ENCODE measurements around the gene ANAPC2.

DNA sequence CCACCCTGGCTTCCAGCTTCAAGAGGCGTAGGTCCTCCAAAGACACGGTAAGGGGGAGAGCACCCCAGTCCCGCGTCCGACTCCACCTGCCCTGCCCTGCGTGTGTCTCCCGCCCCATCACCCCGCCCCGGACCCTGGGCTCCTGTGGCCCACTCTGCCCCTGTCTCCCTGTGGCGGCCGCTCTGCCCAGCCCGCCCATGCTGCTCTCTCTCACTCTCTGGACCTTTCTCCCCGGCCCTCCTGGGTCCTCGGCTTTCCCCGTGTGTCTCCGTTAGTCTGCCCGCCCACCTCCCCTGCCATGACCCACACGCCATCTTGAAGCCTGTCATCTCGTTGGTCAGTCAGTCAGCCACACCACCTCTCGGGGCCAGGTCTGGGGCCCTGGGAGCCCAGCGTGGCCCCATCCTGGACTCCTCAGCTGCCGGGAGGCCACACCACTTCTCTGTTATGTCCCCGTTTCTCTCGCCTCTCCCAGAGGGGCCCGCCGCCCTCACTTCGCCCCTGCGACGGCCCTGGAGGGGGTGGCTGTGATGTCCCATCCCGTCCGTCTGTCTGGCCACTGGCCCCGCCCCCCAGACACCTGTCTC, 23.0 kb downstream of the ANAPC2 start:
- TF ChIP-seq, protein P1, sequence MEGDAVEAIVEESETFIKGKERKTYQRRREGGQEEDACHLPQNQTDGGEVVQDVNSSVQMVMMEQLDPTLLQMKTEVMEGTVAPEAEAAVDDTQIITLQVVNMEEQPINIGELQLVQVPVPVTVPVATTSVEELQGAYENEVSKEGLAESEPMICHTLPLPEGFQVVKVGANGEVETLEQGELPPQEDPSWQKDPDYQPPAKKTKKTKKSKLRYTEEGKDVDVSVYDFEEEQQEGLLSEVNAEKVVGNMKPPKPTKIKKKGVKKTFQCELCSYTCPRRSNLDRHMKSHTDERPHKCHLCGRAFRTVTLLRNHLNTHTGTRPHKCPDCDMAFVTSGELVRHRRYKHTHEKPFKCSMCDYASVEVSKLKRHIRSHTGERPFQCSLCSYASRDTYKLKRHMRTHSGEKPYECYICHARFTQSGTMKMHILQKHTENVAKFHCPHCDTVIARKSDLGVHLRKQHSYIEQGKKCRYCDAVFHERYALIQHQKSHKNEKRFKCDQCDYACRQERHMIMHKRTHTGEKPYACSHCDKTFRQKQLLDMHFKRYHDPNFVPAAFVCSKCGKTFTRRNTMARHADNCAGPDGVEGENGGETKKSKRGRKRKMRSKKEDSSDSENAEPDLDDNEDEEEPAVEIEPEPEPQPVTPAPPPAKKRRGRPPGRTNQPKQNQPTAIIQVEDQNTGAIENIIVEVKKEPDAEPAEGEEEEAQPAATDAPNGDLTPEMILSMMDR (IDR thresholded peaks at IDR 0.05) = no peak
- no peak for TF ChIP-seq ZFX (IDR thresholded peaks at IDR 0.05; ENCODE audit: borderline replicate concordance)

Data from 22Rv1 (cell line).